PC-9 (cell line): ENCODE measurements around the gene TDRKH.

Experiments used
- CTCF ChIP-seq: fragments of 200-600 bp; sonication (generic); conservative IDR thresholded peaks from 2 replicates; pipeline ENCODE4 v1.6.1; 2017; ENCODE audit warnings: mixed run types, antibody characterized with exemption, mild to moderate bottlenecking, moderate library complexity
- EZH2 ChIP-seq: fragments of 200-600 bp; sonication (generic); IDR thresholded peaks from 2 replicates; pipeline ENCODE4 v1.8.0; 2017; ENCODE audit warnings: antibody characterized with exemption, low read depth

GRCh38 chr1:151737479-151737878, 52.8 kb downstream of the TDRKH start:
- no peak for TF ChIP-seq CTCF
- no peak for TF ChIP-seq EZH2
